NT2/D1 (cell line): ENCODE measurements around the gene RASGRF2.

Experiments used
- DNase-seq: peaks from one replicate; pipeline ENCODE4 v3.0.0-alpha.2; 2011; ENCODE audit warnings: low read depth, low spot score
- H3K27me3 ChIP-seq: 2 replicates; pipeline ENCODE4 v1.6.0; 2011; ENCODE audit warnings: mild to moderate bottlenecking; ENCODE audit not compliant: insufficient read length, insufficient read depth
- H3K36me3 ChIP-seq: 2 replicates; pipeline ENCODE4 v1.6.1; 2011; ENCODE audit warnings: mild to moderate bottlenecking, low read length, mixed read lengths; ENCODE audit not compliant: insufficient read depth, insufficient read length
- H3K4me1 ChIP-seq: 2 replicates; pipeline ENCODE4 v1.5.1; 2011; ENCODE audit not compliant: insufficient read depth, insufficient read length
- H3K4me3 ChIP-seq: 2 replicates; pipeline ENCODE4 v1.5.1; 2011; ENCODE audit warnings: low read depth; ENCODE audit not compliant: insufficient read length
- H3K9ac ChIP-seq: 2 replicates; pipeline ENCODE4 v1.6.0; 2011; ENCODE audit warnings: low read depth; ENCODE audit not compliant: insufficient read length
- H3K9me3 ChIP-seq: 2 replicates; pipeline ENCODE4 v1.5.1; 2011; ENCODE audit warnings: mild to moderate bottlenecking, low read length; ENCODE audit not compliant: insufficient read depth
- SUZ12 ChIP-seq: IDR thresholded peaks from 2 replicates; pipeline ENCODE4 v1.6.1; 2011; ENCODE audit not compliant: insufficient read length, insufficient read depth; ENCODE audit errors: extremely low read depth
- YY1 ChIP-seq: IDR thresholded peaks from 2 replicates; pipeline ENCODE4 v1.6.1; 2011; ENCODE audit not compliant: insufficient read length, insufficient read depth
- ZNF274 ChIP-seq: IDR thresholded peaks from 2 replicates; pipeline ENCODE4 v1.6.1; 2011; ENCODE audit warnings: mild to moderate bottlenecking, low read depth, low read length

RASGRF2 gene

GRCh38 chr5:81125959-81126358, 165.8 kb downstream of the RASGRF2 start:
- no peak for TF ChIP-seq SUZ12
- TF ChIP-seq YY1 = no peak
- TF ChIP-seq ZNF274 = no peak
- DNase-seq = no peak
- Histone ChIP-seq H3K9me3 (no peaks in the 10 kb centered on the region), H3K9ac (no peak overlapping the region), H3K4me3 (no peak overlapping the region), H3K27me3 (no peaks in the 10 kb centered on the region), H3K4me1 (no peaks in the 10 kb centered on the region), H3K36me3 (no peaks in the 10 kb centered on the region)

DNA sequence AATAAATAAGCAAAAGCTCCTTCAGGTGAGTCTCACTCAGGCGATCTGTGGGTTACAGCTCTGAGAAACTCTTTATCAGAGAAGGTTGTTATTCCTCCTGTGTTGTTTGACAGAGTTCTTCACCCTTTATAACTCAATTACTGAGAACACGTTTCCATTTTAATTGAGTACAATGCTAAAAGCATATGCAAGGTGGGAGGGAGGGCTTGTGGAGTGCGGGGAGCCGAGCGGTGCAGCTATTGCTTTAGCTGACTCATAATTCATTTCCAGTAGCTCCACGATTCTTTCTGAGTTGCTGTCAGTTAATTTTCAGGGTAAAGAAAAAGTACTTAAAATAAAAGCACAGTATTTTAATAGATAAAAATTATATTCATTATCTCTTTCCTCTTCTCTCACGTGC, 168.3 kb downstream of the RASGRF2 start:
- DNase-seq = no peak

DNA sequence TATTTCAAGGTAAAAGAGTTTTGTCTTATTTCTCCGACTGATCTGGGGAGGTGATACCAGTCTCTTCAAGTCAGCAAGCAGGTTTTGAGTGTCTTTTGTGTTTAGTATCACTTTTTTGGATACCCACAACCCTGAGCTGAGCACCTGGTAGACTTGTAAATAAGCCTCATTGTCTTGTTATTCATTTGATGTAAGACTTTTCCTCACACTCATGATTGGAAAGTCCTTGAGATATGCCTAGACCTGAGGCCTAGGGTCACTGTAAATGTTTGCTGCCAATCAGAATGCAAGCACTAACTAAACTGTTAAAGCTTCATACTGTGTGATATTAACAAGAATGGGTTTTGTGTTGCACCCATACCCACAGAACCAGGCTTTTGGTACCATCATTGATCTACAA, 172.2 kb downstream of the RASGRF2 start:
- no peak overlapping the region for H3K4me3 ChIP-seq
- no peak overlapping the region for H3K9ac ChIP-seq
- no peak for DNase-seq
- no peak for TF ChIP-seq SUZ12
- H3K27me3 ChIP-seq = no peaks in the 10 kb centered on the region
- H3K4me1 ChIP-seq = no peaks in the 10 kb centered on the region
- H3K9me3 ChIP-seq = no peaks in the 10 kb centered on the region
- no peaks in the 10 kb centered on the region for H3K36me3 ChIP-seq

More for the DNA sequence above, 168.3 kb downstream of the RASGRF2 start:
- H3K27me3 ChIP-seq = no peaks in the 10 kb centered on the region
- no peak for TF ChIP-seq SUZ12
- no peak for TF ChIP-seq YY1
- TF ChIP-seq ZNF274 = no peak
- H3K9me3 ChIP-seq = no peaks in the 10 kb centered on the region
- H3K4me1 ChIP-seq = no peaks in the 10 kb centered on the region
- H3K4me3 ChIP-seq = no peak overlapping the region
- H3K36me3 ChIP-seq = no peaks in the 10 kb centered on the region
- H3K9ac ChIP-seq = no peak overlapping the region

DNA sequence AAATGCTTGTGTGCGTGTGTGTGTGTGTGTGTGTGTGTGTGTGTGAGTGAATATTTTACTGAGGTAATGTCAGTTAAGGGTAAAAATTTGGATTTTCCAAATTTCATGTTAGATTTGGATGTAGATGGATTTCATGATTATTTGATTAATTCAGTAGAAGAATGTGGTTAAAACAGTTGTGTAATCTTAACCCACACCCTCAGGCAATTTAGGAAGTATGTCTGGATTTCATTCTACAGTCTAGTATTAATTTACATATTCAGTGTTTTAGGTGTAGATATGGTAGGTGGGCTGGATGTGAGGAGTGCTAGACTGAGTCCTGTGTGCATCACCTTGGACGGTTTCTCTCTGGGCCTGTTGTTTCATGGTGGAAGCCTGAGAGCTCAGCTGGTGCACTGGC, 173.9 kb downstream of the RASGRF2 start:
- H3K4me1 ChIP-seq = no peaks in the 10 kb centered on the region
- no peak overlapping the region for H3K9ac ChIP-seq
- no peaks in the 10 kb centered on the region for H3K9me3 ChIP-seq
- no peaks in the 10 kb centered on the region for H3K27me3 ChIP-seq
- TF ChIP-seq SUZ12 (no peak), YY1 (no peak), ZNF274 (no peak)
- H3K4me3 ChIP-seq = no peak overlapping the region
- no peak for DNase-seq
- H3K36me3 ChIP-seq = no peaks in the 10 kb centered on the region

DNA sequence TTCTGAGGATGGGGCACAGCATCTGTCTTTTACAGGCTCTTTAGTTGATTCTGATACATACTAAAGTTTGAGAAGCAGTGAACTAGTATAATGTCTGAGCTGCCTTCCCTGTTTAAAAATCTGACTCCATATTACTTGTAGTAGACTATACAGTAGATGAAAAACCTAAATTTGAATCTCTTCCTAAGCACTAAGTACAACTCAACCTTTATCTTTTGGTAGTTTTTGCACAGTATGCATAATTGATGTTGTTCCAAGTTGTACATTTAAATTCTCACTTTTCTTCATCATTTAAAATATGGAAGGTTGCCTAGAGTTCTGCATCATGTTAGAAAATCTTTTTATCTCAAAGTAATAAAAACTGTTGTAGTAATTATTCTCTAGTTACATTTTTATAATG, 174.4 kb downstream of the RASGRF2 start:
- Histone ChIP-seq H3K9me3 (no peaks in the 10 kb centered on the region), H3K9ac (no peak overlapping the region), H3K27me3 (no peaks in the 10 kb centered on the region), H3K36me3 (no peaks in the 10 kb centered on the region), H3K4me1 (no peaks in the 10 kb centered on the region), H3K4me3 (no peak overlapping the region)
- no peak for TF ChIP-seq YY1
- no peak for TF ChIP-seq SUZ12
- DNase-seq = no peak

DNA sequence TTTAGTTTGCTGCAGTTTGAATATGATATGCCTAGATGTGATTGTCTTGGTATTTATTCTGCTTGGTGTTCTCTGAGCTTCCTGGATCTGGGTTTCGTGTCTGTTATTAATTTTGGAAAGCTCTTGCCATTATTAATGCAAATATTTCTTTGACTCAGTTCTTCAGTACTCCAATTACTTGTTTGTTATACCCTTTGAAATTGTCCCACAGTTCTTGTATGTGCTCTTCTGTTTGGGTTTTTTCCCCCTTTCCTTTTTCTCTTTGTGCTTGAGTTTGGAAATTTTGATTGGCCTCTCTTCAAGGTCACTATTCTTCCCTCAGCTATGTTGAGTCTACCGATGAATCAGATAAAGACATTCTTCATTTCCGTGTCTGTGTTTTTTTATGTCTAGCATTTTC, 176.4 kb downstream of the RASGRF2 start:
- Histone ChIP-seq H3K9me3 (no peaks in the 10 kb centered on the region), H3K27me3 (no peaks in the 10 kb centered on the region), H3K9ac (no peak overlapping the region), H3K4me1 (no peaks in the 10 kb centered on the region), H3K4me3 (no peak overlapping the region), H3K36me3 (no peaks in the 10 kb centered on the region)
- no peak for DNase-seq
- TF ChIP-seq YY1 (no peak), ZNF274 (no peak), SUZ12 (no peak)

DNA sequence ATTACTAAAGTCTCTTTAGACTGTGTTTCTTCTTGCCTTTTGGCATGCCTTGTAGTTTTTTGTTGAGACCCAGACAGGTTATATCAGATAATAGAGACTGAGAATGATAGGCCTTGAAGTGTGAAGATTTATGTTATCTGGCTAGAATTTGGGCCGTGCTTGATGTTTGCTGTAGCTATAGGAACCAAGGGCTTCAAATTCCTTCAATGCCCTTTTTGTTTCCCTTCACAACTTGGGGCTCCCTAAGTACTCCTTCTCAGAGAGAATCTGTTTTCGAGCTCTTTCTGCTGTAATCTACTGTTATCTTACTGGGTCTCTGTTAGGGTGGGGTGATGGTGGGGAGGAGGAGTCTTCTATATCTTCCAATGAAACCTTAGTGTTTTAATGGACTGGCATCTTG, 177.7 kb downstream of the RASGRF2 start:
- TF ChIP-seq ZNF274 = no peak
- no peak for TF ChIP-seq SUZ12
- no peak for TF ChIP-seq YY1
- no peak overlapping the region for H3K4me3 ChIP-seq
- H3K36me3 ChIP-seq = no peaks in the 10 kb centered on the region
- no peak for DNase-seq
- H3K4me1 ChIP-seq = no peaks in the 10 kb centered on the region
- H3K9me3 ChIP-seq = no peaks in the 10 kb centered on the region
- no peak overlapping the region for H3K9ac ChIP-seq
- H3K27me3 ChIP-seq = no peaks in the 10 kb centered on the region

- TF ChIP-seq ZNF274 (no peak), SUZ12 (no peak), YY1 (no peak)
- Histone ChIP-seq H3K4me3 (no peak overlapping the region), H3K27me3 (no peaks in the 10 kb centered on the region), H3K9me3 (no peaks in the 10 kb centered on the region), H3K36me3 (no peaks in the 10 kb centered on the region), H3K9ac (no peak overlapping the region), H3K4me1 (no peaks in the 10 kb centered on the region)
- DNase-seq = no peak
Observed at GRCh38 chr5:81140441-81140840, 180.3 kb downstream of the RASGRF2 start.
